Ovary (tissue), 3 donors: ENCODE results near the gene OBI1.

Experiments used
- POLR2A ChIP-seq: fragments of 450-650 bp; IDR thresholded peaks from one replicate; pipeline ENCODE4 v1.6.1; 2017; ENCODE audit warnings: antibody characterized with exemption, mild to moderate bottlenecking, moderate library complexity
- TF ChIP-seq, protein P1 (sequence below), 3 donors: fragments of 450-650 bp in 2 of 3; fragments of 200-600 bp in 1 of 3; IDR thresholded peaks; one replicate each; pipeline versions ENCODE4 v1.5.1 to v1.8.0; 2016 to 2022; ENCODE audit warnings: antibody characterized with exemption in 3 of 3, mild to moderate bottlenecking in 1 of 3
- donor health status: DM: no; HTN: no; CAD: no.

GRCh38 chr13:78657699-78658629 is 991 bp downstream of the OBI1 start:
- TF ChIP-seq, protein P1, sequence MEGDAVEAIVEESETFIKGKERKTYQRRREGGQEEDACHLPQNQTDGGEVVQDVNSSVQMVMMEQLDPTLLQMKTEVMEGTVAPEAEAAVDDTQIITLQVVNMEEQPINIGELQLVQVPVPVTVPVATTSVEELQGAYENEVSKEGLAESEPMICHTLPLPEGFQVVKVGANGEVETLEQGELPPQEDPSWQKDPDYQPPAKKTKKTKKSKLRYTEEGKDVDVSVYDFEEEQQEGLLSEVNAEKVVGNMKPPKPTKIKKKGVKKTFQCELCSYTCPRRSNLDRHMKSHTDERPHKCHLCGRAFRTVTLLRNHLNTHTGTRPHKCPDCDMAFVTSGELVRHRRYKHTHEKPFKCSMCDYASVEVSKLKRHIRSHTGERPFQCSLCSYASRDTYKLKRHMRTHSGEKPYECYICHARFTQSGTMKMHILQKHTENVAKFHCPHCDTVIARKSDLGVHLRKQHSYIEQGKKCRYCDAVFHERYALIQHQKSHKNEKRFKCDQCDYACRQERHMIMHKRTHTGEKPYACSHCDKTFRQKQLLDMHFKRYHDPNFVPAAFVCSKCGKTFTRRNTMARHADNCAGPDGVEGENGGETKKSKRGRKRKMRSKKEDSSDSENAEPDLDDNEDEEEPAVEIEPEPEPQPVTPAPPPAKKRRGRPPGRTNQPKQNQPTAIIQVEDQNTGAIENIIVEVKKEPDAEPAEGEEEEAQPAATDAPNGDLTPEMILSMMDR (IDR thresholded peaks at IDR 0.05), result no peak
- TF ChIP-seq POLR2A, result no peak
